Activated CD4-positive, alpha-beta T cell treated with anti-CD3 and anti-CD28 coated beads, Interleukin-2, Interleukin-4, amounts not matched to agents 100 ng/mL and 50 ng/mL, durations not matched to agents 16 hours and 8 hours (primary cell): ENCODE results near the gene MMP15.

Experiments
- DNase-seq: peaks from one replicate; pipeline ENCODE4 v3.0.0-alpha.2; 2020; ENCODE audit warnings: low spot score

The MMP15 gene

DNA sequence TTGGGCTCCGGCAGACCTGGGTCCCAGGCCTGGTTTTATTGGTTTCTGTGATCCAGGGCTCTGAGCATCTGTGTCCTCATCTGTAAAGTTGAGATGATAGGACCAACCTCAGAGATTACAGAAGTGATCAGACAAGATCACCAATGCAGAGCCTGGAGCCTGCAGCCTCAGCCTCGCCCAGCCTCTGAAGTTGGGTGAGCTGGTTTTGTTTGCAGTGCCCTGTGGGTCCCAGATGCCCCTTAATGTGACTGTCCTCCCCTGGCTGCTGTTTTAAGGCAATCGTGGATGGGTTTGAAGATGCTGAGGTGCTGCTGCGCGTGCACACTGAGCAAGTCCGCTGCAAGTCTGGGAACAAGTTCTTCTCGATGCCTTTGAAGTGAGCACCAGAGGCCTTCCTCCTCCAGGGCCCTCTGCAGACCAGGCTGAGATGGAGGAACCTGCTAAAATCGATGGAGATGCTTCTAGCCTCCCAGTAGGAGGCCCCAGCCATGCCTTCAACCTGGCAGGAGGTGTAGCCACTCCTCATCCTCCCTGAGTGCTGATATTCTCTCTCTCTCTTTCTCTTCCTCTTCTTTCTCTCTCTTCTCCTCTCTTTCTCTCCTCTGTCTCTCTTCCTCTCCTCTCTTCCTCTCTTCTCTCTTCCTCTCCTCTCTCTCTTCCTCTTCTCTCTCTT is 5.6 kb upstream of the MMP15 start:
- DNase-seq, result no peak

DNA sequence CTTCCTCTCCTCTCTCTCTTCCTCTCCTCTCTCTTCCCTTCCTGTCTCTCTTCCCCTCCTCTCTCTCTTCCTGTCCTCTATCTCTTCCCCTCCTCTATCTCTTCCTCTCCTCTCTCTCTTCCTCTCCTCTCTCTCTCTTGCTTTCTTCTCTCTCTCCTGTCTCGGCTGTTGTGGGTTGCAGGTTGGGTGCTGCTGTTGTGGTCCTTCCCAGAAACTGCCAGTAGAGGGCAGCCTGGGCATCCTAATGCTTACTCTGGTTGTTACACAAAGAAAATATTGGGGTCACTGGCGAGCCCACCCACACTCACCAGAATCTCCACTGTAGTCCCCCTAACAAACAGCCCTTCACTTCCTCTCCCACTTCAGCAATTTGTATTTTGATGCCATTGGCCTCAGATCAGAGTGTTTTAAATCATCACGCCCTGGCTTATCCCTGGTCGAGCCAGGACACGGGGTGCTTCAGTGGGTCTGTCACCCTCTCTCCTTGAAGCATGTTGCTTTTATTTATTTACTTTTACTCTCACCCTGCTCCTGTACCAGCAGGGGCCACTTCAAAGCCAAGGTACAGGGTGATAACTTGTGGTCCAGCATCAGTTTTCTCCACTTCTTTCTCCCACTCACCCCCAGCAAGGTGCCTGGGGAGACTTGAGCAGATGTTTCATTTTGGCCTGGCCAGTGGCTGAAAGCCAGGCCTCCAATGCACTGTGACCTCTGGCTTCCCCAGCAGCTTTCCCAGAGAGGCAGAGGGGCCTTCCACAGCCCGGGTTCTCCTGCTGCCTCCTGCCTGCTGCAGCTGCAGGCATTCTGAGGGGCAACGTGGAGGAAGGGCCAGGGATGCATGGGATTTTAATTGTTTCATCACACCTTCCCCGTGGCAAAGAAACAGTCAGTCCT is 4.7 kb upstream of the MMP15 start:
- peak; percentile 56 for DNase-seq

DNA sequence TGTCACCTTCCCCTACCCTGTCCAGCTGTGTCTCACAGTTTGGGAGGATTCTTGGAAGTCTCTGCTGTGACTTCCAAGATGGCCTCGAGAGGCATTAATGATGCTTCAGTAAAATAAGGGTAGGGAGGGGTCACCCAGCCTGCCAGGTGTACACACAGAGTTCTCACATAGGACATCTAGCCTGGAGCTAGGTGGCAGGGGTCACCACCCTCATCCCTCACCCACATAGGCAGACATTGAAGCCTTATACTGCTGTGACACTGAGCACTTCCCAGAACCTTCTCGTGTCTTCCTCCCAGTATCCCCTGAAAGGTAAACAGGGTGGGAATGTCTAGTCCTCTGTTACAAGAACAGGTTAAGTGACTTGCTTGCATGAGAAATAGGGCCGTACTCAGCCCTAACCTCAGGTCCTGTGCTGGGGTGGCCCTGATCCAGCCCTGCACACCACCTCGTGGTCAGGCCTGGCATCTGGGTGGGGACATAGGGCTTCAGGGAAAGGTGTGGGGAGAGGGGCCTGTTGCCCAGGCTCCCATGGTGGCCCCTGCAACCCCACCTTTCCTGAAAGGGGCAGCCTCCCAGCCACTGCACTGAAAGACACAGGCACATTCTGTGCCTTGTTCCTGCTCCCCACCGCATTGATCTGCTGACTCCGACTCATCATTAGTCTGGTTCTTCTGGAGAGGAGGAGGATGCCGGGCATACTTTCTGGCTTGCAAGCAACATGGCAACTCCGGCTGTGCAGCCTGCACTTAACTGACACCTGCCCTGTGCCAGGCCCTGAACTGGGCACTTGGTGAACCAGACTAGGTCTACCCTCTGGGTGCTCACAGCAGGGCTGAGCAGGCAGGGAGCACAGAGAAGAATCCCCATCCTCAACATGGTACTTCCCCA is 3.6 kb upstream of the MMP15 start:
- DNase-seq, result no peak

DNA sequence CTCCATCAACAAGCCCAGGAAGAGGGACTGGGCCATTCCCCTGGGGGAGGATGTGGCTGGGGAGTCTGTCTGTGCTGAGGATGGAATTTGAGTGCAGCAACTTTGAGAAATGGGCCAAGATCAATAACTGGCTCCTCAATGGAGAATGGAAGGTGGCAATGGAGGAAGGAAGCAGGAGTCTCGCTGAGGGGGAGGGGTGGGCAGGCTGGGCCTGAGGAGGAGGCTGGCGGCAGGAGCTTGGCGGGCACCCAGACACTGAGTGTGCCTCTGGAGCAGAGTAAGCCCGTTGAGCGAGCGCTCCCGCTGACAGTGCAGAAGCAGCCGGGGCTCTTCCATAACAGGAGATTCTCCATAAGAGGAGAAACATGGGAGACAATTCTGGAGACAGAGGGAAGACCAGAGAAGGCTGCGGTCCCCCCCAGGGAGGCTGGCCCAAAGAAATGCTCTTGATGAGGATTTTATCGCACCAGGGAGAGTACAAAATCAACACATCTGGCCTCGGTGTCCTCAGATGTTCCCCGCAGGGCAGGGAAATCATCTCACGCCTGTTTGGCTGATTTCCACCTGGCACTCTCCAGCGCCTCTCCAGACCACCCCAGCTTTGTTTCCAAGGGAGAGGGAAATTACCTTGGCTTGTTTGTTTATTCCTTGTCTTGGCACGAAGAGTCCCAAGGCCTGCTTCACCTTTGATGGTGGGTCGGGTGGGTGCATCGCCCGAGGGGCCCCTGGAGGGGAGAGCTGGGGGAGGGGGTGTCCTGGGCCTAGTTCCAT is 2.8 kb upstream of the MMP15 start:
- no peak for DNase-seq

DNA sequence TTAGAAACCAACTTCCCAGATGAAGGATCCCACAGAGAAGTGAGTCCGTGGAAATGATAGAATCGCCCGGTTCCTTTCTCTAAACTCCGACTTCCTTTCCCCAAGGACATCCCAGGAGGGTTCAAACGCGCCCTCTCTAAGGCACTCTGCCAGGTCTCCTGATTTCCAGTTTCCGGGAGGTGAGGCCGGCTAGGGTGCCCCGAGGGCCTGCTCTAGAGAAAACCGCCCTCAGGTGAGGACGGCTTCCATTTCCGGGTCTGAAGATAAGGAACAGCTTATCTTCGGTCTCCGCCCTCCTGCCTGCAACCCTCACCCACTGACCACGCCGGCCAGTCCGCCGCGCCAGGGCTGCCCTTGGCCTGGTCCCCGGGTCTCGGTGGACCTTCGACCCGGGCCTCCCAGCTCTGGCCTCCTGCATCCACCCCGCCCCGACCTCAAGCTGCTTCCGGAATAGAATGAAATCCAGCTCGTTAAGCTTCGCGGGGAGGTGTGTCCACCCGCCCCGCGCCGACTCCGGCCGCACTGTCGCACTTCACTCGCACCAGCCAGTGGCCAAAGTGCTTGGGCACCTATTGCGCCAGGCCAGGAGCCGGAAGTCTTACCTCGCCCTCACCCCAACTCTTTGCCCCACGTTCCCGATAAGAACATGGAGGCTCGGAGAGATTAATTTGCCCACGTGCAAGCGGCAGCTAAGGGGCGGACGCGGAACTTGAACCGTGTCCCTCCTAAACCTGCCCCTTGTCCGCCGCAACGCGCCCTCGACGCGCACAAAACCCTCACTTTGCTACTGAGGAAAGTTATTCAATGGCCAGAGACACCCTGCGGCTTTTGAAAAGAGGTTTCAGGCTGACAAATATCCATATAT is 836 bp upstream of the MMP15 start:
- no peak for DNase-seq

DNA sequence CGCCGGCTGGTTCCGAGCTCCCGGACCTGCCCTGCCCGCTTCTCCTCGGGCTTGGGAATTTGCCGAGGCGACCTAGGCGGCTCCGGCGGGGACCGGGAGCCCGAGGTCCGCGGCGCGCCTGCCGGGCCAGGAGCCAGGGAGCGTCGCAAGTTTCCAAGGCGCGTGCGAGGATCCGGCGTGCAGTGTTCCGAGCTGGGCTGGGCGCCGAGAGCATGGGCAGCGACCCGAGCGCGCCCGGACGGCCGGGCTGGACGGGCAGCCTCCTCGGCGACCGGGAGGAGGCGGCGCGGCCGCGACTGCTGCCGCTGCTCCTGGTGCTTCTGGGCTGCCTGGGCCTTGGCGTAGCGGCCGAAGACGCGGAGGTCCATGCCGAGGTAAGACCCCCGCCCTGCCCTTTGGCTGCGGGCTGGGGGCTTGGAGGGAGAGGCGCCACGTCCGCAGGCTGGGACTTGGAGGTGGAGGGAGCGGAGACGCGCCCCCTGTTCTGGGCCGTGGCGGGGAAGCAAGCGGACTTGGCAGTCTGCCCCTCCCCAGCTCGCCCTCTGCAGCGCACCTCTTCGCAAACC is 668 bp downstream of the MMP15 start:
- no peak for DNase-seq

DNA sequence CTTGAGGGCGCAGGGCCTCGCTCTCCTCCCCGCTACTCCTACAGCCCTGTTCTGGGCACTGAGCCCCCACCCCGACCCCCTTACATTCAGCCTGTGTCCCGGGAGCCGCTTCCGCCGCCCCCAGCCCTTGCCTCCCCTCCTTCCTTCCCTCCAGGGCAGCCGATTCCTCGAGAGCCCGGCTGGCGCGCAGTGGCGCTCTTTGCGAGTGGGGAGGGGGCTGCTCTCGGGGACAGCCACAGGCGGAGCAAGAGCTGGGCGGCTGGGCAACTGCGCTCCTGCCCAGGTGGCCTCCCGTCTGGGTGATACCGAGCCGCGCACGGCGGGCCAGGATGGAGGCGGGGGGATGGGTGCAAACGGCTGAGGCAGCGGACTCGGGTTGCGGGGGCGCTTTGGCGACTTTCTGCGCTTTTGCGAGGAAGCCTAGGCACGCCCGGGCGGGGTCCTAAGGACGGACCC is 1.2 kb downstream of the MMP15 start:
- no peak for DNase-seq

DNA sequence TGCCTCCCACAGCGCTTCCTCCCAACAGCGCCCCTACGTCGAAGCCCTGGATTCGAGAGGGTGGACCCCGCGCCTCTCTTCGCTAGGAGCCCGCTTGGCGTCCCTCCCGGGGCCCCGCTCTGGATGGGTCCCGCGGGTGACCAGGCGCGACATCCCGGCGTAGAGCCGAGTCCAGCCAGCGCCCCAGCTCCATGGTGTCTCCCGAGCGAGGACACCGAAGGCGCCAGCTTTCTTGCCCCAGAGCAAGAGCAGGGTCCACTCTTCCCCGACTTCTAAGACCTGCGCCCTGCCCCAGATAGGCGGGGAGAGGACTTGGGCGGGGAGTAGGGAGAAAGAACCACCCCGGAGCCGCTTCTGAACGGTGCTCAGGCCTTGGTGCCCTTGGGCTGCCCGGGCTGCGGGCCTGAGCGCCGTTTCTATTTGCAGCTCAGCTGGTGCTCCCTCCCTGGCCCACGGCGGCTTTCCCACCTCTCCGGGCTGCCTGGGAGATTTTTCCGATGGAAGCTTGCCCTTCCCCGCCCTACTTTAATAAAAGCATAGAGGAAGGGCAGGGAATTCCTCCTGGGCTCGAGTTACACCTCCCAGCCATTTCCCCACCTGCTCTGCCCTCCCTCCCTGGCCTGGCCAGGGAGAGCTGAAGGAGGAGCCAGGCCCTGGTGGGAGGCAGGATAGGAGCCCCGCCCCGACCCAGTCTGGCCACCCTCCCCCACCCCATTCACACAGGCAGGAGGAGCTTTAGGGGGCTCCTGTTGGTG is 1.8 kb downstream of the MMP15 start:
- DNase-seq, result no peak

DNA sequence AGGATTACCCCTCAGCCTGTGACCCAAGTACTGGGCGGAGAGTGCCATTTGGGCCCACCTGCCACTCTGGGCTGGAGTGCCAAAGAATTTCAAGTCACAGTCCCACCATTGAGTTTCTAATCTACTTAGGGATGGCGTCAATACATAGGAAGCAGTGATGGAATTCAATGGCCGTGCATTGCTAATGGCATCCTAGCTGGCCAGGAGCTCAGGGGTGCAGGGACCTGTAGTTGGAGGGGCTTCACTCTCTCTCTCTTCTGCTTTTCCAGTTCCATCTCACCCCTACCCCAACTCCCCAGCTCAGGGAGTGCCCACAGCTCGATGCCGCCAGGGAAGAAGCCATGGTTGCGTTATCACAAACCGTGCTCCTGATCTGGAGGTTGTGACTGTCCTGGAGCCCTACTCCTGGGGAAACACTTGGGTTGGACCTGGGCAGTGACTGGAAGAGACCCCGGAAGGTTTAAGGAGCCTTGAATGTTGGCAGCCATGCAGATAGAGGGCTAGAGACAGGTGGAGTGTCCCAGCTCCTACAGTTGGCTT is 2.4 kb downstream of the MMP15 start:
- DNase-seq, result no peak

DNA sequence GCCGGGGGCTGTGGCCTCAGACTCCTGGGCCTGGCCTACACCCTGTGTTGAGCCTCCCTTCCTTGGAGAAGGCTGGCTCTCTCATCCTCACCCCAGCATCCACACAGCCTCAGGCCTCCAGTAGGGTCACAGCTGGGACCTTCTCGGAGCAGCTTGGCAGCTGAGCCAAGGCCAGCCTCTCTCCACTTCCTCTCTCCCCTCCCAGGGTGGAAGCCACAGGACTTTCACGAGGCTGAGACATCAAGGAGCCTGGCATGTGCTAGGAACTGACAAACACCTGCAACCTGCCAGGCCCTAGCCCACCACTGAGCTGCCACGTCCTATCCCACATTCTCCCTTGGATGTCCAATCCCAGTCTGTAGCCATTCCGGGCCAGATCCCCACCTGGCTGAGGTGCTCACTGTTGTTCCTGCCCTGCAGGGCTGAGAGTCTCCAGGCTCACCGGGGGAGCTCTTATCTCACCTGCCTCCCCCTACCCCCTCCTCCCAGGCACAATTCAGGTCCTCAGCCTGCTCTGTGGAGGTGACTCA is 3.1 kb downstream of the MMP15 start:
- DNase-seq, result no peak

DNA sequence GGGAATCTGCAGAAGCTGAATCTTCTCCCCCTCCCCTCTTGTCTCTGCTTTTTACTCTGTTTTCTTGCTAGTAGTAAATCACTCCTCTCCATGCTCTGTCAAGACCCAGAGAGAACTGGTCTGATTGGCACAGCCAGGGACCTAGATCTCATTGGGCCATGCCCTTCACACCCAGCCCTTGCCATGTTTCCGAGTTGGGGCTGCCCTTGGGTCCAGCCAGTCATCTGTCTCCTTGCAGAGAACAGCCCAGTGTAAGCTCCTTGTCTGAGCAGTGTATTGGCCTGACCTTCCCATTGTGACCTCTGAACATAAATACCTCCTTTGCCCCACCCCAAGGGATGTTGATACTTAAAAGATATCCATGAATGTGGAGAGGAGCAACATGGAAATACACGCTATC is 3.9 kb downstream of the MMP15 start:
- DNase-seq, result no peak

DNA sequence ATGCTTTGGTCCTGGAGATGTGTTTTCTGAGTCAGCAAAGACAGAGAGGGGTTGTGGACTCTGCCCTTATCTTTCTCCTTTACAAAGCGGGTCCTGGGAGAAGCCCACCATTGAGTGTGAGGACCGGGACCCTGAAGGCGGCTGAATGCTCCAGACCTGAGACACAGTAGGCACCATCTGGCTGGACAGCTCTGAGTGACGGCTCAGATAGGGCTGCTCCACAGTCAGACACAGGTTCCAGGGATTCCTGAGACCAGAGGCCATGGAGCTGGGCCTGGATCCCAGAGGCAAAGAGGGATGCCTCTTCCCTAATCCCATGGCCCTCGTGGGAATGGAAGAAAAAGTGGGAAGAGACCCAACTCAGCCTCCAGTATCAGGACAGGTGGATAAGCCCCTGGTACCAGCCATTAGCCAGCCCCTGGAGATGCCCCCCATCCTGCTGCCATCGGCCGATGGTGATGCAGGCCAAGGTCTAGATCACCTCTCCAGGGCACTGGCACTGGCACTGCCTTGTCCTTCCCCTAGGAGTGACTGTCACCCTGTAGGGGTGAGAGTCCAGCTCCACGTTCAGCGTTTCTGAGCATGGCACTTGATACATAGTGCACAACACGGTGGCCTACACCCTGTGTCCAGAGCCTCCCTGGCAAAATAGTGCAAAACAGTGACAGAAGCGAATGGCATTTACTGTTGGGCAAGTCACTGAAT is 4.7 kb downstream of the MMP15 start:
- no peak for DNase-seq

DNA sequence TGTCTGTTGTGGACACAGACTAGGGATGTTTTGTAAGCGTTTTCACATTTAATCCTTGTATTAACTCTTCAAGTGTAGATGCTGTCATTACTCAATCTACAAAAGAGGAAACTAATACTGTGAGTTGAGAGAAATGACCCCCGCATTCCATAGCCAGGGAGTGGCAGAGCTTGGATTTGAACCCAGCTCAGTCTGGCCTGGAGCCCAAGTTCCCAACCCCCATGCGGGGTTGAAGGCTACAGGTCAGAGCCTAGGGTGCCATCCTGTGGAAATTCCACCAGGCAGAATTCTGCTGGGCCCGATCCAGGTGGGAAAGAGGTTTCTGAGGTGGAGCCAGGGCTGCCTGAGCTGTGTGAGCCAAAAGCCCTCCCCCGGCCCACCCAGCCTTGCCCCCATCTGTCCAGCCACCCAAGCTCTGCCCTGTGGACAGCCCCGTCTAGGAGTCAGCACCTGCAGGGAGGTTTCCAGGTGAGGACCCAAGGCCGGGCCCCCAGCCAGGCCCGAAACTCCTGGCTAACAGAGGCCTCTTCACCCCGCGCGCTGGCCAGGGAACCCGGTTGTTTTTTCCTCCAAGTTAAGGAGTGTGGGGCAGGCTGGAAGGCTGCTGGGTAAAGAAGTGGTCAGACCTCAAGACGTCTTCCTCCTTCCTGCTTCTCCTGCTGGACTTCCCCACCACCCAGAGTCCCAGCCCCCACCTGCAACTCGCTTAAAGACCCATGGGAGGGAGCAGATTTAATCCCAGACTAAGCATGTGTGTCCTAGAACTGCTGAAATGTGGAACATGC is 5.7 kb downstream of the MMP15 start:
- no peak for DNase-seq

DNA sequence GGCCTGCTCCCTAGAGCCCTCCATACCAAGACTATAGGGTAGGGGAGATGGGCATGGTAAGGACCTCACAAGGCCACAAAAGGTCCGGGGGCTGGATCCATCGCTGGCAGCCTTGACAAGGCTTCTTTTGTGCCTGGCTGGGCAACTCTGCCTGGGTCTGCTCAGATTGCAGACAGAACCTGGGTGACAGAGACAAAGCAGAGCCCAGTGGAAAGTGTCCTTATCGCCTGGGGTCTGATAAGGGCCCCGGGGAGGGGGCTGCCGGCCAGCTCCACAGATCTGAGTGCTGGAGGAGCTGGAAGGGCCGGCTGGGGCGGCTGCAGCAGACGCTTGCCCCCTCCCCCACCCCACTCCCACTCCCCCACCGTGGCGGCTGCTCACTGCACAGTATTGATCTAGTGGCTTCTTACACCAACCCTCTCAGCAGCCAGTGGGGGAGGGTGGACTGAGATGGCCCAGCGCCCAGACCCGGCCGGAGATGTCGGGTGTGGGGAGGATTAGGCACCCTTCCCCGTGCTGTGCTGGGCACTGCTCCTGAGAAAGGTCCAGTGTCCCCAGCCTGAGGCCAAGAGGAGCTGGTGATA is 7.2 kb downstream of the MMP15 start:
- no peak for DNase-seq

DNA sequence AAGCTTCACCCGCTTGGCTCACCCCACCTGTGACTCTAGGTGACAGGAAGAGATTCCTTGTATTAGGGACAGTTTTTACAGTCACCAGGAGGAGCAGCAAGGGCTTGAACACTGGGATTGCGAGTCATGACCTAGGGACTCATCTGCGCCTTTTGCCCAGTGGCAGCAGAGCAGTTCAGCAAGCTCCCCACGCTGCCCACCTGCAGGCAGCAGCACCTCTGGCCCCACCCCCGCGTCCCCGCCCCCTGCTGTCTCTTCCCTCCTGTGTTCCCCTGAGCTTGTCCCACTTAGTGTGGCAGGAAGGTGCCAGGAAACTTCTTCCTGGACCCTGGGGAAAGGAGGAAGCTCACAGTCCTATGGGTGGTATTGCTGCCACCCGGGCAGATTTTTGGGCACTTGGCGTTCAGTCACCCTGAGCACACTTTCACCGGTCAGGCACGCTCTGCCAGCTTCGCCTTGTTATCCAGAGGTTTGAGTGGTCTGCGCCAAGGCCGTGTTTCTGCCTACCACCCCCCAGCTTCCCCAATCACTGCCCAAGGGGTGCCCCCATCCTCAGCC is 8.7 kb downstream of the MMP15 start:
- no peak for DNase-seq

DNA sequence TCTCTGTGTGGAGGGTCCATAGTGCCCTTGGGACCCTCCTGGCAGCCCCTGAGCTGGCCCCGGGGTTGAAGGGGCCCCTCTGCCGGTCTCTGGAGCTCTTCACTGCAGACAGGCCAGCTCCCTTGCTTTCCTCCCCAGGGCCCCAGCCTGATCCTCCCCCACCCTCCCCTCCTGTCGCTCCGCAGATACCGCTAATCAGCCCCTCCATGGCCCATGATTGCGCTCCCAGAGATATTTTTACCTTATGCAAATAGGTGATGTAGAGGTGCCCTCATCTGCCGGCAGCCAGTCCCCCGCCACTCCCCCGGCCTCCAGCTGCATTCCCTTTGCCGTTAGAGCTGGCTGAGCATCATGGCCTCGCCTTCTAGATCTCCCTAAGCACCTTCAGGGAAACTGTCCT is 9.2 kb downstream of the MMP15 start:
- DNase-seq, result no peak
